Renal cortical epithelial cell (primary cell): ENCODE measurements around the gene SH3RF3. TPM values are rescaled to one million over a fixed set of nuclear protein-coding genes. Genes with fewer than 3 reads are reported as not detected.
"Not testable (repeated sequence)": the region's sequence is repeated elsewhere in the genome, so short reads cannot be mapped to it uniquely, and the experiment has no call there.

Experiments used
- DNase-seq: peaks from one replicate; pipeline ENCODE4 v3.0.0-alpha.2; 2011; ENCODE audit warnings: low read depth
- total RNA-seq: library from RNA; depleted of rRNA; stranded (reverse); fragments of >200 nt; gene quantifications from 2 replicates; pipeline ENCODE4 v1.2.3, GENCODE V29; 2014

SH3RF3 gene
- total RNA-seq, 1 donor from 2014 or later: 0.40 TPM

DNA sequence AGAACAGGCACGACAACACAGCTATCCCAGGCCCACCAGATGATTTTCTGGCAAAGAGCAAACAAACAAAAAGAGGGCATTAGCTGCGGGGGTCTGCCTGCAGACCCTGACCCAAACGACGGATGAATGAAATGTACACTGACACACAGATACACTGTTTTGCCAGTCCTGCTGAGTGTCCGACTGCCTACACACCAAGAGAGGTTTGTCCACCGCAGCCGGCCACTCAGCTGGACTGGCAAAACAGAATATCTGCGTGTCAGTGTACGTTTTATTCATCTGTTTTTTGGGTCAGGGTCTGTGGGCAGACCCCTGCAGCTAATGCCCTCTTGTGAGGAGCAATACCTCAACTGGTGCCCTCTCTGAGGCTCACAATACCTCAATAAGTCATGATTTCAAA is 10.7 kb upstream of the SH3RF3 start:
- no peak for DNase-seq

DNA sequence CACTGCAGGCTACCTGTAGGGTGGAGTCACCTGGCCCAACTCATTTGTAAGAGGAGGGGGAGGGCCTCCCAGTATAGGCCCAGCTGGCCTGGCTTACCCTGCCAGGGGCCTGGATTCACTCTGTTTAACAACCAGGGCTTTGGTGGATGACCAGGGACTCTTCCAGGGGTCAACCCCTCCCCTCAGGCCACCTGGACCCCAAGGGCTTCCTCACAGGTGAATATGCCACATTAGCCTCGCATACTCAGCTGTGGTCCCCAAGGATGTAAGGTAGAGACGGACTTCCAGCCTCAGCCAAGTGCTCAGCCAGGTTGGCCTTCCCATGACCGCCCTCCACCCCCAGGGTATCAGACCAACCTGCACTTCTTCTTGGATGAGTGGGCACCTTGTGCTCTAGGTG is 8.8 kb upstream of the SH3RF3 start:
- no peak for DNase-seq

DNA sequence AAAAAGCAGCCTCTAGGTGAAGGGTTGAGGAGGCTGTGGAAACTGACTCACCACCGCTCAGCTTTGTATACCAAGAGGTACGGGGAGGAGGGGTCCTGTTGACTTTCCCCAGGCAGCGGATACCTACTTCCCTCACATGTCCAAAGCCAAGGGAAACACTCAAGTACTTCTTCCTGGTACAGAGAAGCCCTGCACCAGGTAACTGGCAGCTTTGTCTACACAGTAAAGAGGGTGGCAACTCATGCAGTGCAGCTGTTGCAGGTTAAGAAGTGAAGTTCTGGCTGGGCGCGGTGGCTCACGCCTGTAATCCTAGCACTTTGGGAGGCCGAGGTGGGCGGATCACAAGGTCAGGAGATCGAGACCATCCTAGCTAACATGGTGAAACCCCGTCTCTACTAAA is 8.3 kb upstream of the SH3RF3 start:
- not testable (repeated sequence) for DNase-seq

DNA sequence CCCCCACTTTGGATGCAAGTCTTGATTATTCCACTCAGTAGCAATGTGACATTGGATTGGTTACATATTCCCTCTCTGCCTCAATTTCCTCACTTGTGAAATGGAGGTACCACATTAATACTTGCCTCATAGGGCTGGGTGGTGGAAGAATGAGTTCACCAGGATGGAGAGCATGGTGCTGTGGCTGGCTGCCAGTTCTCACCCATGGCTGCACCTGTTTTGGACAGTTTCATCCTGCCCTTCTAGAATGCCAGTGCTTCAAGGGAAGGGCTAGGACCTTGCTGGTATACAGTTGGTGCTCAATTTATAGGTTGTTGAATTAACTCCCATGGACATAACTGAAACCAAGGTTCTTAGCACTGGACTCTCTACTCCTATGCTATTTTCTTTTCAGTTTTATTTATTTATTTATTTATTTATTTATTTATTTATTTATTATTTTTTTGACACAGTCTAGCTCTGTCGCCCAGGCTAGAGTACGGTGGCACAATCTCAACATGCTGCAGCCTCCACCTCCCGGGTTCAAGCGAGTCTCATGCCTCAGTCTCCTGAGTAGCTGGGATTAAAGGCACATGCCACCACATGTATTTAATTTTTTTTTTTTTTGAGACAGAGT is 5.3 kb upstream of the SH3RF3 start:
- no peak for DNase-seq

DNA sequence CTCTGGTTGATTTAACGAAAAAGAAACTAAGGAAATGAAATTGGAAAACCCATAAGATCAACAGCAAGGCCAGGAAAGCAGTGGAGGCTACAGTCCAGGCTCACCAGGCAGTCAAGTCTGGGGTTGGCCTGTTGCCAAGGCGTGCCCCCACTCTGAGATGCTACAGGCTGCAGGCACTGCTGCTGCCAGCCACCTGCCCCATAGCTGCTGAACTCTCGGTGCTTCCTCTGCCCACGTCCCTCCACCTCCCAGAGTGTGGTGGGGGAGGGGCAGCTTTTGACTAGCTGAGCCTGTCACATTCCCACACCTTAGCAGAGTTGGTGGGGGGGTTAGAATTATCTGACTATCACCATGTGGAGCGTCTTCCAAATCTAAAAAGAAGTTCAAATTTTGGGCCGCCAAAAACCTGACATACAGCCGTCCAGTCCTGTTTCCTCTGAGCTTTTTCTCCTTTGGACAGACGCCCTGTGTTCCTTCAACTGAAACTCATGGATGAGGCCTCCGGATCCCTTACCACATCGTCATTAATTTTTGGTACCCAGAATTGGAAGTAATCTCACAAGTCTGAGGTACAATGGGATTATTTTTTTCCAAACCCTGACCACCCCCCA is 3.9 kb upstream of the SH3RF3 start:
- peak; percentile 19 for DNase-seq

DNA sequence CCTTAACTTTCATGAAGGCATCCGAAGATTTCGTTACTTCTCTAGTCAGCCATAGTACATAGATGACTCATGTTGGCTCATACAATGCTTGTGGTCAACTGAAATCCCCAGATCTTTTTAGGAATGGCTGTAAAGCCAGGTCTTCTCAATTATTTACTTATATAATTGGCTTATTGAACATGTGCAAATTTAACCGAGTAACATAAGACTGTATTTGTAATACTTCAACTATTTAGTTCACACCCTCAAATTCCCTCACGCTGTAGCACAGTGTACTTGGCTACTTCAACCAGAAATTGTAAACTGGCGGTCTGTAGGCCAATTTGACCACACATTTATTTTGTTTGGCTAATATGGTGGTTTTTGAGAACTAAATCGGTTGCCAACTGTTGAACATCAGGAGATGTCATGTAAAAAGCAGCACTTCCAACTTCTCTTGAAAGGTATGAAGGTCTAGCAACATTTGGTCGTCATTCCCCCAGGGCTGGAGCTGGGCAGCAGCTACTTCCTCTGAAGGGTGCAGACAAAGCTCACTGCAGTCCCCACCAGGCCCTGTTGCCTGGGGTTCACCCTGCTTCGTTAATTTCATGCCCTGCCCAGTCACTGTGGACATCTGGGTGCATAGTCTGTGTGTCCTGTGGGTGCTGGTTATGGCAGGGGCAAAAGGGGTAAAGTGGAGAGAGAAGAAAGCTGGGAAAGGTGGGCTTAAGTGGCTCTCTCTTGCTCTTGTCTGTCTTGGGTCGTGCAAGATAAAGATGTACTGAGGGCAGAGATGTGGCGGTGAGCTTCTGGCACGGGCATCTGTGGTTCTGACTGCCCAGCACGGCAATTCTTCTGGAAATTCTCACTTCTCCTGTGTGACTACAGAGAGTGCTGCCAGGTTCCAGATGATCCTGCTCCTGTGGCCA is 3.2 kb upstream of the SH3RF3 start:
- DNase-seq: peak; percentile 99

DNA sequence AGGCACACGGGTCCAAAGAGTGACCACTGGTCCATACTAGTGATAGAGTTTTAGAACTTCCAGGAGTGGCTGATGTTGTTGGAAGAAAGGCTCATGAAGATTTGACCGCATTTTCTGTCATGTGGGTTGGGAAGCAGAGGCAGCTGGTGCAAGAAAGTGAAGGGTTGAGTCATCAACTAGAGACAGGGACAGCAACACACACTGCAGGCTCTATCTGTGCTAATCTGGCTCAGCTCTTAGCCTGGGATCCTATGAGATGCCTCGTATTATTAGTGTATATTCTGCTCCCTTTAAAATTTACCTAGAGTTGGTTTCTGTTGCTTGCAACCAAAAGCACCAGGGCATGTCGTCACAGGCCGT is 2.5 kb upstream of the SH3RF3 start:
- peak; percentile 68 for DNase-seq

DNA sequence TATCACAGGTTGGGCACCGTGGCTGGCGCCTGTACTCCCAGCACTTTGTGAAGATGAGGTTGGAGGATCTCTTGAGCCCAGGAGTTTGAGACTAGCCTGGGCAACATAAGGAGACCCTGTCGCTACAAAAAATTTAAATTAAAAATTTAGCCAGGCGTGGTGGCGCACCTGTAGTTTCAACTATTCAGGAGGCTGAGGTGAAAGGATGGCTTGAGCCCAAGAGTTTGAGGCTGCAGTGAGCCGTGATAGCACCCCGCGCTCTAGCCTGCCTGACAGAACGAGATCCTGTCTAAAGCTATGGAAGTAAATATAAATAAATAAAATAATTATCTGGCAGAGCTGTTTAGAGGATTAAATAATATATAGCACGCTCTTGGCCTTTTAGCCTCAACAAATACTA is 1.4 kb upstream of the SH3RF3 start:
- DNase-seq: no peak

DNA sequence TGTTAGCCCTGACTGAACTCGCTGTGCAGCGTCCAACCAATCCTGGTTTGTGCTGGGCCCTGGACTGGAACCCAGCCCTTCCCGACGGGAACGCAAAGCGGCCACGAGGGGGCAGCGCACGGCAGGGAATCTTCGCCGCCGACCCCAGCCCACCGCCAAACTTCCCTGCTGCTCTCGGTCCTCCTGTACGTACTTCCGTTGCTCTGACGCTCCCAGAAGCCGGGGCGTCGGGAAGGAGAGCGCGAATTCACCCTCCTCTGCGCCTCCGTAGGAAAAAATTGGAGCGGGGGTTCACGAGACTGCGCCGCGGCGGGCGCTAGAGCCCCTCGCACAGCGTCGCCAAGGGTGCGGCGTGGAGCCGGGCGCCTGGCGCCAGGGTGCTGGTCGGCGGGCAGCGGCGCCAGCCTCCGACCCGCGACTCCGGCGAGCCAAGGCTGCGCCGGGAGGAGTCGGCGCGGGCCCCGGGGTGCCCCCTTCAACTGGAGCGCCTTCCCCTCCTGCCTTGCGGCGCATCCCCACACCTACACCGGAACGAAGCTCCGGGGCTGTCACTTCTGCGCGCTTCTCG is 873 bp upstream of the SH3RF3 start:
- DNase-seq: peak; percentile 23

DNA sequence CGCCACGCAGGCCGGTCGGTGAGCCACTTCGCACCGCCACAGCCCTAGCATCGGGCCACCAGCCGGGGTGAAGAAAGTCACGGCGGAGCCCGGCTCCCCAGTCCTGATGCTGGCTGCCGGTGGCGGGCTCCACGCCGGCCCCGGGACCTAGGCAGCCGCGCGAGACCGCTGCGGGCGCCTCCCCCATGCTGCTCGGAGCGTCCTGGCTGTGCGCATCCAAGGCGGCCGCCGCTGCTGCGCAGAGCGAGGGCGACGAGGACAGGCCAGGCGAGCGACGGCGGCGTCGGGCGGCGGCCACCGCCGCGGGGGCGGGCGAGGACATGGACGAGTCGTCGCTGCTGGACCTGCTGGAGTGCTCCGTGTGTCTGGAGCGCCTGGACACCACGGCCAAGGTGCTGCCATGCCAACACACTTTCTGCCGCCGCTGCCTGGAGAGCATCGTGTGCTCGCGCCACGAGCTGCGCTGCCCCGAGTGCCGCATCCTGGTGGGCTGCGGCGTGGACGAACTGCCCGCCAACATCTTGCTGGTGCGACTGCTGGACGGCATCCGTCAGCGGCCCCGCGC is 433 bp downstream of the SH3RF3 start:
- DNase-seq: no peak

DNA sequence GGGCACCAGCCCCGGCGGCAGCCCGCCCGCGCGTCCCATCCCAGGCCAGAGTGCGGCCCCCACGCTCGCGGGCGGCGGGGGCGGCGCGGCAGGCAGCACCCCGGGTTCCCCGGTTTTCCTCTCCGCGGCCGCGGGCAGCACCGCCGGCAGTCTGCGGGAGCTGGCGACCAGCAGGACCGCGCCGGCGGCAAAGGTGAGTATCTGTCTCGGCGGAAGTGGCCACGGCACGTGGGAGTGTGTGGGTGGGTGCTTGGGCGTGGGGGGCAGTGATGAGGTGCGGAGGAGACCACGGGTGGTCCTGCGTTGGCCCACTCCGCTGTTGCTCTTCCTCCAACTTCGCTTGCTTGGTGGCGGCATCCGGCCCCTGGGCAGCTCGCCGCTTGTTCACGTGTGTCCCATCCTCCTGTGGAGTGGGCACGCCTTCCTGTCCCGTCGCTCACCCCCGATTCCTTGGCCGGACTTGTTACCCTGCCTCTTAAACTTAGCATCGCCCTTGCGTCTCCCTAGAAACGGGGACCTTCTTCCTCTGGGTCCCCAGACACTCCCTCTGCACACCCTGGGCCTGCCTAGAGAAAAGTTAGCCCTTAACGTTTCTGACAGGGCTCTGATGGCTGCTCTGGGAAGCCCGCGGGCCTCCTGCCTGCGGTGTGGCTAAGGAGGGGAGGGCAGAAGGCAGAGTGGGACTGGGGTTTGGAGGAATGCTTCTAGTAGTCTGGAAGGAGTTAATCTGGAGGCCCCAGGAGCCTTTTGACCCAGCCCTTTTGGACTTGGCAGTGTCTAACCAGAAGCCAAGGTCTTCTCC is 1.1 kb downstream of the SH3RF3 start:
- DNase-seq: no peak

DNA sequence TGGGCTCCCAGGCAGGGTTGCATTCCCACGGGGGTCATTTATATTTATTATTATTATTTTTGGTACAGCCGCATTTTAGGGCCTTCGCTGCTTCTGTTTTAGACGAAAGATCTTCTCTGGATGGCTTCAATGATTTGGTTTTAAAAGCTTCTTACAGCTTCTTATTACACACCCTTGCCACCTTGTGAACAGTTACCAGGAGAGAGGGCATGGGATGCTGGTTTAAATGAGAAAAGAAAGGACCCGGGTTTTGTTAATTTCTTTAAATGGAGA is 1.7 kb downstream of the SH3RF3 start:
- no peak for DNase-seq

DNA sequence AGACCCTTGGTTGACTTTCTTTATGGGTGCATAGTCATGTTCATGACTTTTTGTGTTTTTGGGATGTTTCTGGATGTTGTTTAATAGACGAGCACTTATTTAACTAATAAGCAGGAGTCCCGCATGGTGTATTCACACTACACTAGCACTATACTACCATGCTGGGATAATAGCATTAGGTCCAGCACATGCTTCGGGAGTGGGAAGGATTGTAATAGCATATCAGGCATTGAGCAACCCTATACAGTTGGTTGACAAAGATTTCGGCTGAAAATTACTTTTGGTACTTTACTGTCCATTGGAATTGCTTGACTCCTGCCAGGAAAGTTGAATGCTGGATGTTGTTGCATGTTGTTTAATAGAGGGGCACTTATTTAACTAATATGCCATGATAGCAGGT is 2.8 kb downstream of the SH3RF3 start:
- no peak for DNase-seq

DNA sequence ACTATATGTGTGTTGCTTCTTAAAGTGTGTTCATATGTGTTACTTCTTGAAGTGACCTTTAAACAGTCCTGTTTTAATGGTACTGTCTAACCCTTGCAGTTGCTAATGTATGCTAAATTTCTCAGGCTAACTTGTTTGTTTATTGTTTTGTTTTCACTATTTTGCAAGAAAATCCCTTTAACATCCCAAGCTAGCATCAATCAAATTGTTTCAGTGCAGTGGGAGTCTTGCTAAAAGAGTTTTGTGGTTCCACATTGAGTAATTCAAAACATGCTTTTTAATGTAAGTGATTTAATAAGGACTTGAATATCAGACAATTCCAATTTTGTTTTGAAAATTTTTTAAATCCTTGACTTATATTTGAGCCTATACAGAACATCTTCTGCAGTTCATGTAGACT is 3.6 kb downstream of the SH3RF3 start:
- DNase-seq: no peak

DNA sequence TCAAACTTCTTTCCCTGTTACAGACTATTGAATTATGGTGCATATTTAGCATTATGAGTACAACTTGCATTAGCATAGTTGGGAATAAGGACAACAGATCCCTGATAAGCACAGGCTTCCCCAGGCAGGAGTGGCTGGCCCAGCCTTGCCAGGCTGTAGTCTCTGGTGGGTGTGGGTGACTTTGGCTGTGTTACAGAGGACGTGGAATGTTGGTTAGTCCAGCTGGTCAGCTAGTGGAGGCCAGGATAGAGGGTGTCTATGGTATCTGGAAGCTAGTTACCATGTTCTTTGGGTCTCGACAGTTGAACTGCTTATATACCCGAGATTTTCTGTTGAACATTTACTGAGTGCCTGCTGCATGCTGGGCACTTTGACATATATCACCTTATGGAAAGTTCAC is 4.7 kb downstream of the SH3RF3 start:
- no peak for DNase-seq

DNA sequence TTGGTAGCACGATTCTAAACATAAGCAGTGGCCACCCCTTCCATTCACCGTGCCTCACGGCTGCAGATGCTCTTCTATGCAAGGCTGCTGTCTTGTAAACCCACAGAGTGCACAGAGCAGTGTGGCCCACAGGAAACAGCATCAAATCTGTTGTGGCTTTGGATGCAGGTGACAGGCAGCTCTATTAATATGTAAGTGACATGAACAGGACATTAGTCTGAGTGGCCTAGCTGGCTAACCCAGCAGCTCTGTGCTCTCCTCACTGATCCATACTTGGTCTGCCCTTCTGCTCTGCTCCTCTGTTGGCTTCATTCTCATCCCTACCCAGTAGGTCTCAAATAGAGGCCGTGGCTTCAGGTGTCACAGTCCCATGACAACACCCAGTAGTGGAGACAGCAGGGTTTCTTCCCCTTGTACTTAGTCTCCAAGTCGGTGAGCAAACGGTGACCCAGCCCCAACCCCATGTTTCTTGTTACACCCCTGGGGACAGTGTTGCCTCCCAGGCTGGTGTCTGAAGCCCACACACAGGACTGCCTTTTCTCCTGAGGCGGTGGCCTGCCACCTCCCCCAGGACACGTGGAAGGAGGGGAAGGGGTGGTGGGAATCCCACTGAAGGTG is 5.8 kb downstream of the SH3RF3 start:
- no peak for DNase-seq

DNA sequence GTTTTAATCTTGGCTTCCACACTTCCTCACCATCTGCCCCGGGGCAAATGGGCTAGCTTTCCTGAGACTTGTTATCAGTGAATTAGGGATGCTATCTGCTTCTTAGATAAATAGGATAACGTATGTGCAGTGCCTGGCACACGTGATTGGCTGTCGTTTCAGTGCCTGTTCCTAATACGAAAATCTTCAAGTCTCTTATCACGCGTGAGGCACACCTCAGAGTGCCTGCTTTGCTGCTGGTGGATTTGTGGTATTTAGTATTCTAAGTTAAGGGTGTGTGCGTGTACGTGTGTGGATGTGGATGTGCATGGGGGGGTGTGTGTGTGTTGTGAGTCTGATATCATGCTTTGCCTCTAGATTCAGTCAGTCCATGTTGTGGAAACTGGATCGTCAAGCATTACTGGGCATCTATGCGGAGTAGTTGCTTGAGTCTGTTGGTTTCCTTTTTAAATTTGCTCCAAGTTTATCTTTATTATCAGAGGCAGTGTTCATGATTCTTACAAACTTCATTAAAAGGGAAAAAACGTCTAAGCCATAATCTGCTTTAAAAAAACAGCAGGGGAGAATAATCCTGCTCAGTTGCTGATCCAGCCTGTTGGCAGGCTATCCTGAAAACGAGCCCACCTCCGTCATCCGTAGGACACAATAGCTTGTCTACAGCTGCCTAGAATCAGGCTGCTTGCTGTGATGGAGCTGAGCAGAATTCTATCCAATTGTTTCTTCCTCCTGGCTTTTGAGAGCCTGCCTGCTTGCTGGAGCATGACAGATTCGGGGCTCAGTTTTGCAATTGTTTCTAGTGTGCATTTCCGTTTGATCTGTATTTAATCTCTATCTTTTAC is 6.6 kb downstream of the SH3RF3 start:
- DNase-seq: peak; percentile 27

DNA sequence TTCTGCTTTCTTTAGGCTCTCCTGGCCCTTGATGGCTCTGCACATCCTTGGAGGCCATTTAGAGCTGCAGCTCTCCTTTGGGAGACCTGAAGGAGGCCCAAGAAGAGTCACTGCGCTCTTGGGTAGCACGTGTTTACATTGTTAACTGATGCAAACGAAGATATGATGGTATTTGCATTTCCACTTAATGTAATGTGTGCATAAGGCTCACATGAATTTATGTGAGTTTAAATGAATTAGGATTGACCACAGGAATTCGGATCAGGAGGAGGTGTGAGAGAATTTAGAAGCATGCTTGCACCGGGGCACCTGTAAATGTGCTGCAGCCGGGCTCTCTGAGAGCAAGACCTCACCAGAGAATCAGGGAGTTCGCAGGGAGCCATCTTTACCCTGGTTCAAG is 7.5 kb downstream of the SH3RF3 start:
- no peak for DNase-seq

DNA sequence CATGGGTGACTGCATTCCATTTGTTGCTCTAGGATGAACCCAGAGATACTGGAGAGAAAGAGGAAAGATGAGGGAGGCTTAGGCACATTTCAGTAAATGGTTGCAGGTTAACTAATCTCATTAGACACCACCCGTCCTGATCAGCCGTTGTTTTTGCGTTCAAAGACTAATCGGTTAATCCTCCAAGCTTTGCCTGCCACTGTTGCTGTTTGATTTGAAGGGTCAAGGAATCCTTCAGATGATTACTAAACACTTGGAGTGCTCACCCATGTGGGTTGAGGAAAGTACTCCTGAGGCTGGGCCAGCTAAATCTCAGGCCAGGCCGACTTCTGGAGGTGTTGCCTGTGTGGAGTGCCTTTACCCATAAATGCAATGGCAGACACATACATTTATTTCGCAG is 8.6 kb downstream of the SH3RF3 start:
- DNase-seq: no peak

DNA sequence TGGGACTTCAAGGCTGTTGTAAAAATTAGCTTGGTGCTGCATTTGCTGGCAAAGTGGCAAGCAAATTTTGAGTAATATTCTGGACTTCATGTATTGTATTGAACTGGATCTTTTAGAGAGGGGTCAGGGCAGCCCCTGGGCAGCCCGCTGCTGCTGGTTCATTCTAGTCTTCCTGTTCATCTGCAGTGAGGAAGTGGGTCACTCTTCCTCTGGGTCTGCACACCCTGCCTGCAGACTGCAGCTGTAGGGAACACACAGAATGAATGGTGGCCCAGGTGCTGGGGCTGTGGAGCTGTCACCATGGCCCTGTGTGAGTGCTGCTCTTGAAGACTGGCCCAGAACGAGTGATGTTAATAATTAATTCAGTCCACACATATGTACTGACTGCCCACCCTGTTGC is 9.4 kb downstream of the SH3RF3 start:
- DNase-seq: no peak

DNA sequence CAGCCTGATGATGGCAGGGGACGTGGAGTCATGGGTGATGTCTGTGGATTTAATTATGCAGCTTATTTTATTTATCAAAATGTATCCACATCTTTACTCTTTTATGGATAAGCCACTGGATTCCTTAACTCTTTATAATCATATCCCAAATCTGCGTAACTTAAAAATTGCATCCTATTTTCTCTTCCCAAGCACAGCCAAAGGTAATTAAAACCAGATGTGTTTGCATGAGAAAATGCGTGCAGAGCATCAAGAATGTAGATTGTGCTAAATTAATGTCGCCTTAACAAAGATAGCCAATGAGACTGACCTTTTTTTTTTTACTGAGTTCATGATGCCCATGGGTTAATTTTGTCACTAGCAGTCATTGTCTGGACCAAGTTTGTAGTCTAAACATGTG is 10.0 kb downstream of the SH3RF3 start:
- DNase-seq: no peak
